ENCODE measurements around the gene ZDHHC6.

DNA sequence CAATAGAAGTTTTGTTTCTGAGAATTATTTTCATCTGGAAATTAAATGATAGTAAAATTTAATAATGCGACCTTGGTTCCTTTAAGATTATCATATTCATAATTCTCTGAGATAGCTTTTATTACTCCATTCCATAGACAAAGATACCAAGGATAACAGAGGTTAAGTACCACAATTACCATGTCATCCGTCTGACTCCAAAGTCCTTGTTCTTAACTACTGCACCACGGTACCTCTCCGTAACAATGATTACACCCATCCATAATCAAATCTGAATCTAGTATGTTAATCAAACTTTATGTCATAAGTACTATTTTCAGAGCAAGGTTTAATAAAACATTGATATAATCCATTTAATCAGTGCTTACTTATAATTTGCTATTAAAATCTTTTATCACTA, 8.4 kb downstream of the ZDHHC6 start:
- TF ChIP-seq, protein P1, sequence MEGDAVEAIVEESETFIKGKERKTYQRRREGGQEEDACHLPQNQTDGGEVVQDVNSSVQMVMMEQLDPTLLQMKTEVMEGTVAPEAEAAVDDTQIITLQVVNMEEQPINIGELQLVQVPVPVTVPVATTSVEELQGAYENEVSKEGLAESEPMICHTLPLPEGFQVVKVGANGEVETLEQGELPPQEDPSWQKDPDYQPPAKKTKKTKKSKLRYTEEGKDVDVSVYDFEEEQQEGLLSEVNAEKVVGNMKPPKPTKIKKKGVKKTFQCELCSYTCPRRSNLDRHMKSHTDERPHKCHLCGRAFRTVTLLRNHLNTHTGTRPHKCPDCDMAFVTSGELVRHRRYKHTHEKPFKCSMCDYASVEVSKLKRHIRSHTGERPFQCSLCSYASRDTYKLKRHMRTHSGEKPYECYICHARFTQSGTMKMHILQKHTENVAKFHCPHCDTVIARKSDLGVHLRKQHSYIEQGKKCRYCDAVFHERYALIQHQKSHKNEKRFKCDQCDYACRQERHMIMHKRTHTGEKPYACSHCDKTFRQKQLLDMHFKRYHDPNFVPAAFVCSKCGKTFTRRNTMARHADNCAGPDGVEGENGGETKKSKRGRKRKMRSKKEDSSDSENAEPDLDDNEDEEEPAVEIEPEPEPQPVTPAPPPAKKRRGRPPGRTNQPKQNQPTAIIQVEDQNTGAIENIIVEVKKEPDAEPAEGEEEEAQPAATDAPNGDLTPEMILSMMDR (conservative IDR thresholded peaks at IDR 0.05; ENCODE audit: low read length), result no peak
- TF ChIP-seq EZH2phosphoT487 (IDR thresholded peaks at IDR 0.05; ENCODE audit: borderline replicate concordance), result no peak
